ENCODE data around the gene NHERF1. TPM values are rescaled to one million over a fixed set of nuclear protein-coding genes. Genes with fewer than 3 reads are reported as not detected.

NHERF1 gene
- total and polyA plus RNA-seq, 2 experiments from 2014 or later = 78.2 to 111 TPM

DNA sequence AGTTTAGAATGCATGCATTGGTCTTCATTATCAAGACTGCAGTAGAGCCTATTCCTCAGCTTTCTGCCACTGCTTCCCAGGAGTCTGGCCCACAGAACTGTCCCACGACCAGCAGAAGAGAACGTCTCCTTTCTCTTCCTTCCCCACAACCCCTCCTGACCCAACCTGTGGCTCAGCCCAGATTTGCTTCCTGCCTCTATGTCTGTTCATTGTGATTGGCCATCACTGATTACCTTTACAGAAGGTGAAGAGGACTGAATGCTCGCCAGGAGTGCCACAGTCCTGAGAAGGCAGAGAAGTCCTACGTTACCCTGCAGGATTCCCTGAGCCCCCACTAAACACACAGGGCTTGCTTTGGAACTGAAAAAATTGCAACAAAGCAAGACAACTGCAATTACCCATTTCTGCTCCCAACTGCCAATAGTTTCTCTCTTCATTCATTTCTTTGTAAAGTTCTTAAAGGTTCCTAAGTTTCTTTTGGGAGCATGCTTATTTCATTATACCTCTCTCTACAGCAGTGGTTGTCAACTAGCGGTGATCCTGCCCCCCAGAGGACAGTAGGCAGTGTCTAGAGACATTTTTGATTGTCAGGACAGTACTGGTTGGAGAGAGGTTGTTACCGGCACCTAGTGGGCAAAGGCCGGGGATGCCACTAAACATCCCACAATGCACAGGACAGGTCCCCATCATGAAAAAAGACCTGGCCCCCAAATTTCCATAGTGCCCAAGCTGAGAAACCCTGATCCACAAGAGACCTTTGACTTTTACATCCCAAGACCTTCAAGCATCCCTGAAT lies 32.2 kb downstream of the NHERF1 start:
- no peak for DNase-seq (ENCODE audit: low read depth in 1 of 2, low spot score in 1 of 2)
- Histone ChIP-seq H3K4me1 (ENCODE audit: low read depth) (peaks cover 7% of the 10 kb centered on the region), H3K27me3 (no peaks in the 10 kb centered on the region), H3K9me3 (ENCODE audit: low read depth) (no peaks in the 10 kb centered on the region), H3K4me3 (no peak overlapping the region), H3K27ac (no peak overlapping the region), H3K36me3 (no peaks in the 10 kb centered on the region)
- TF ChIP-seq, protein P1, sequence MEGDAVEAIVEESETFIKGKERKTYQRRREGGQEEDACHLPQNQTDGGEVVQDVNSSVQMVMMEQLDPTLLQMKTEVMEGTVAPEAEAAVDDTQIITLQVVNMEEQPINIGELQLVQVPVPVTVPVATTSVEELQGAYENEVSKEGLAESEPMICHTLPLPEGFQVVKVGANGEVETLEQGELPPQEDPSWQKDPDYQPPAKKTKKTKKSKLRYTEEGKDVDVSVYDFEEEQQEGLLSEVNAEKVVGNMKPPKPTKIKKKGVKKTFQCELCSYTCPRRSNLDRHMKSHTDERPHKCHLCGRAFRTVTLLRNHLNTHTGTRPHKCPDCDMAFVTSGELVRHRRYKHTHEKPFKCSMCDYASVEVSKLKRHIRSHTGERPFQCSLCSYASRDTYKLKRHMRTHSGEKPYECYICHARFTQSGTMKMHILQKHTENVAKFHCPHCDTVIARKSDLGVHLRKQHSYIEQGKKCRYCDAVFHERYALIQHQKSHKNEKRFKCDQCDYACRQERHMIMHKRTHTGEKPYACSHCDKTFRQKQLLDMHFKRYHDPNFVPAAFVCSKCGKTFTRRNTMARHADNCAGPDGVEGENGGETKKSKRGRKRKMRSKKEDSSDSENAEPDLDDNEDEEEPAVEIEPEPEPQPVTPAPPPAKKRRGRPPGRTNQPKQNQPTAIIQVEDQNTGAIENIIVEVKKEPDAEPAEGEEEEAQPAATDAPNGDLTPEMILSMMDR (IDR thresholded peaks at IDR 0.05; ENCODE audit: low read depth, low read length) = peak; percentile 10

DNA sequence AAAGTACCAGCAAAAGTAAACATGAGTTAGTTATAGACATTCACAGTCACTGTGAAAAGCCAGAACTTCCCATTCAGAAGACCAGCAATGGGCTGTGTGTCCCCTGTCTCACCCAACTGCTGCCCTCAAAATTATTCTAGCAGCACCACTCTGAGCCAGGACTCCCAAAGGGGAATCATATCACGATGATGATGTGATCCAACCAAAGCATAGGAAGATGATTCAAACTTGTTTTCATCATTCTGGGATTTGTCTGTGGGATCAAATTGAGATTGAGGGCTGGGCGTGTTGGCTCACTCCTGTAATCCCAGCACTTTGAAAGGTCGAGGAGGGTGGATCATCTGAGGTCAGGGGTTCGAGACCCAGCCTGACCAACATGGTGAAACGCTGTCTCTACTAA lies 34.1 kb downstream of the NHERF1 start:
- Histone ChIP-seq H3K27me3 (no peaks in the 10 kb centered on the region), H3K9me3 (ENCODE audit: low read depth) (no peaks in the 10 kb centered on the region), H3K4me3 (no peak overlapping the region), H3K27ac (no peak overlapping the region), H3K36me3 (no peaks in the 10 kb centered on the region), H3K4me1 (ENCODE audit: low read depth) (no peaks in the 10 kb centered on the region)
- DNase-seq (ENCODE audit: low read depth in 1 of 2, low spot score in 1 of 2) = no peak
- TF ChIP-seq, protein P1 (IDR thresholded peaks at IDR 0.05; ENCODE audit: low read depth, low read length) = no peak

DNA sequence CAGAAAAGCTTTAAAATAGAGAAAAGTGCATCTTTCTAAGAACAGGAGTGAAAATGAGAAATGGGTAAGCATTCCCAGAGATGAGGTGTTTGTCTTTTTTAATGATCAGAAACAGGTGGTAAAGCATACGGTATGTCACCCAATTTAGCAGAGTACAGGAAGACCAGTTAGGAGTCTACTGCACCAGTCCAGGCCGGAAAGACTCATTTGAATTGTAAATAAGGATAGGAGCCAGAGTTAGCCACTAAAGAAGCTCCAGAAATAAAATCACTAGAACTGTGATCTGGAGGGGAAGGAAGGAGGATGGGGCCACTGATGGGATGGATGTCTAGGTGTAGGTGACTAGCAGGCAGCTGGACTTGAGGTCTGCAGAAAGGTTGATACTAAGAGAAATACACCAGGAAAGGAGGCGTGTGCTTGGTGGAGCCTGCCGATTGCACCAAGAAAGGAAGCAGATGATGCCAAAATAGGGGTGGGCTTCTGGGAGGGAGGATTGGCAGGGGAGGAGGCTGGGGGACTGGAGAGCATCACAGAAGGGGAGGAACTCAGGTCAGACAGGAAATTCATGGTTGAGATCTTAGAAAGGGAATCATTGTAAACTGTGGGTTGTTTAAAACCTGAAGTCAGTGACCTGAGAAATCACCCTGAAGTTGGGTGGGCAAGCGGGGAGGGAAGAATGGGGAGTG lies 35.8 kb downstream of the NHERF1 start:
- Histone ChIP-seq H3K4me3 (no peak overlapping the region), H3K36me3 (no peaks in the 10 kb centered on the region), H3K9me3 (ENCODE audit: low read depth) (no peaks in the 10 kb centered on the region), H3K4me1 (ENCODE audit: low read depth) (no peaks in the 10 kb centered on the region), H3K27me3 (no peaks in the 10 kb centered on the region), H3K27ac (no peak overlapping the region)
- TF ChIP-seq, protein P1 (IDR thresholded peaks at IDR 0.05; ENCODE audit: low read depth, low read length) = no peak
- DNase-seq (ENCODE audit: low read depth in 1 of 2, low spot score in 1 of 2) = no peak

DNA sequence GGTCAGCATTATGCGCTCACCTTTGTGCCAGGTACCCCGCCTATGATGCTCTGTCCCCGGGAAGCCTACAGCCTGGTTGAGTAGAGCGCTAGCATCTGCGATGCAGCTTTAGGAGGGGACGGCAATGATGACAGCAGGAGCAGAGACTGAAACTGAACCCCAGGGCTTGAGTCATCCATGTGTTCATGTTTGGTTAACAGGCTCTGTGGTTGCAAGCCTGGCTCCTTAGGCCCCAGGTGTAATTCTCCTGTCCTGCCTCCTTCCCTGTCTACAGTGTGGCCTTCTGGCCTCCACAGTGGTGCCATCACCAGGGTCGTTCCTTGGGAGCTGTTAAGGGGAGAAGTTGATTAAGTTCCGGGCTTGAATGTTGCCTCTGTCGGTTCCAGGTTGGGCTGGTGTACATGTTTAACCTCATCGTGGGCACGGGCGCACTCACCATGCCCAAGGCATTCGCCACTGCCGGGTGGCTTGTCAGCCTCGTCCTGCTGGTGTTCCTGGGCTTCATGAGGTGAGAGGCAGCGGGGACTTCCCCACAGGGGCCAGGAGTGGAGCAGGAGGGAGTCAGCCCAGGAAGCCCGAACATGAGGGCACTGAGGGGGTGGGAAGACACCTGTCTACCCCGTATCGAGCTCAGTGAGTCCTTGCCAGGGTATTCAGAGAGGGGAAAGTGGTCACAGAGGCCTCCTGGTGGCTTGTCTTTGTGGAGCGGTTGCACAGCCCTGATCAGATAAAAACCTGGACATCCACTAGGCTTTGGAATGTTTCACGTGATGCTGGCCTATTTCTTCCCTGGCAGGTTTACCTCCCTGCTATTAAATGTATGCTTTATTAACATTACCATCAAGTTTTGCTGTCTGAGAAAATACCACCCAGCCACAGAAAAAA lies 36.9 kb downstream of the NHERF1 start:
- Histone ChIP-seq H3K27me3 (no peaks in the 10 kb centered on the region), H3K27ac (no peak overlapping the region), H3K4me3 (no peak overlapping the region), H3K9me3 (ENCODE audit: low read depth) (no peaks in the 10 kb centered on the region), H3K36me3 (no peaks in the 10 kb centered on the region), H3K4me1 (ENCODE audit: low read depth) (no peaks in the 10 kb centered on the region)
- TF ChIP-seq, protein P1 (IDR thresholded peaks at IDR 0.05; ENCODE audit: low read depth, low read length) = no peak
- DNase-seq (ENCODE audit: low read depth in 1 of 2, low spot score in 1 of 2) = no peak

DNA sequence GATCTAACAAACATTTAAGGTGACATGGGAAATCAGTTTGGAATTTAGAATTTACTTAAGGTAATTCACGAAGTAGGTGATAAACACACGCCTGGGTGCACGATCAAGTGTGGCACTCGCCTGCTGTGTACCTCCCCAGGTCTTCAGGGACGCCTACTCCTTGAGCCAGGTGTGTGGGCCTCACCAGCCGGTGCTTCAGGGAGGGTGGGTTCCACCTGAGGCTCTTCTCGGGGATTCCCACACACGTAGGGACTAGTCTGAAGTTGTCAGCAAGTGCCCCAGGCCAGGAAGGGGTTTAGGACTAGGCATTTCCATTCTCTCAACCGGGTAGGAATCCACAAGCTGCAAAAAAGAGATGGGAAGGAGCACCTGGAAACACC lies 37.5 kb downstream of the NHERF1 start:
- no peaks in the 10 kb centered on the region for H3K36me3 ChIP-seq
- DNase-seq (ENCODE audit: low read depth in 1 of 2, low spot score in 1 of 2) = no peak
- TF ChIP-seq, protein P1 (IDR thresholded peaks at IDR 0.05; ENCODE audit: low read depth, low read length) = no peak
- H3K4me3 ChIP-seq = no peak overlapping the region
- H3K27ac ChIP-seq = no peak overlapping the region
- H3K4me1 ChIP-seq (ENCODE audit: low read depth) = no peaks in the 10 kb centered on the region
- no peaks in the 10 kb centered on the region for H3K9me3 ChIP-seq (ENCODE audit: low read depth)
- H3K27me3 ChIP-seq = no peaks in the 10 kb centered on the region

Data from cardiac muscle cell (in vitro differentiated cells and primary cell).